SJSA1 (cell line): ENCODE results near the gene AMZ2. TPM values are rescaled to one million over a fixed set of nuclear protein-coding genes. Genes with fewer than 3 reads are reported as not detected.
"Not testable (repeated sequence)": the region's sequence is repeated elsewhere in the genome, so short reads cannot be mapped to it uniquely, and the experiment has no call there.

Source experiments
- DNase-seq, 2 experiments: peaks; one replicate each; pipeline ENCODE4 v3.0.0-alpha.2; 2015 to 2020; ENCODE audit warnings: low spot score in 2 of 2, low read depth in 1 of 2
- H3K27ac ChIP-seq: fragments of 250-450 bp; sonication (Bioruptor Pico); 2 replicates; pipeline ENCODE4 v1.5.1; 2020; ENCODE audit warnings: mild to moderate bottlenecking, moderate library complexity
- H3K27me3 ChIP-seq: fragments of 250-450 bp; sonication (Bioruptor Pico); replicated peaks from 2 replicates; pipeline ENCODE4 v1.5.1; 2020; ENCODE audit warnings: mild to moderate bottlenecking, moderate library complexity
- H3K36me3 ChIP-seq: fragments of 250-450 bp; sonication (Bioruptor Pico); 2 replicates; pipeline ENCODE4 v1.5.1; 2020; ENCODE audit warnings: mild to moderate bottlenecking
- H3K4me1 ChIP-seq: fragments of 250-450 bp; sonication (Bioruptor Pico); replicated peaks from 2 replicates; pipeline ENCODE4 v1.6.1; 2021; ENCODE audit warnings: mild to moderate bottlenecking
- H3K4me3 ChIP-seq: fragments of 250-450 bp; sonication (Bioruptor Pico); 2 replicates; pipeline ENCODE4 v1.5.1; 2020; ENCODE audit warnings: mild to moderate bottlenecking
- H3K9me3 ChIP-seq: fragments of 250-450 bp; sonication (Bioruptor Pico); replicated peaks from 2 replicates; pipeline ENCODE4 v1.5.1; 2020; ENCODE audit warnings: mild to moderate bottlenecking
- total RNA-seq: library from RNA; depleted of rRNA; stranded (reverse); fragments of >200 nt; shearing (Covaris generic); gene quantifications from 2 replicates; pipeline ENCODE4 v1.2.3, GENCODE V29; 2014

The AMZ2 gene
- total RNA-seq, 1 experiment from 2014 or later, result 148 TPM

DNA sequence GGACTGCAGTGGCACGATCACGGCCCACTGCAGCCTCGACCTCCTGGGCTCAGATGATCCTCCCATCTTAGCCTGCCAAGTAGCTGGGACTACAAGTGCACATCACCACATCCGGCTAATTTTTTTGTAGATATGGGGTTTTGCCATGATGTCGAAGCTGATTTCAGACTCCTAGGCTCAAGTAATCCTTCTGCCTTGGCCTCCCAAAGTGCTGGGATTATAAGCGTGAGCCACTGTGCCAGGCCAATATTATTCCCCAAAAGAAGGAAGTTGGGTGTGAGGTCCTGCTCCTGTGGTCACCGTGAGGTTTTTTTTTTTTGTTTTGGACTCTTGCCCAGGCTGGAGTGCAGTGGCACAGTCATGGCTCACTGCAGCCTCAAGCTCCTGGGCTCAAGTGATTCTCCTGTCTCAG, 1.5 kb downstream of the AMZ2 start:
- Histone ChIP-seq H3K4me1 (peaks cover 8% of the 10 kb centered on the region), H3K27me3 (no peaks in the 10 kb centered on the region), H3K36me3 (peaks cover 13% of the 10 kb centered on the region; the same call in 1 of the 2 replicates), H3K4me3 (no peak overlapping the region), H3K9me3 (no peaks in the 10 kb centered on the region), H3K27ac (no peak overlapping the region)
- DNase-seq, result no peak

GRCh38 chr17:68253426-68253825, 5.6 kb downstream of the AMZ2 start:
- H3K27me3 ChIP-seq, H3K27ac ChIP-seq, DNase-seq, H3K9me3 ChIP-seq, H3K4me3 ChIP-seq, H3K4me1 ChIP-seq: not testable (repeated sequence)
- H3K36me3 ChIP-seq, result peaks cover 18% of the 10 kb centered on the region

GRCh38 chr17:68255151-68255550, 7.3 kb downstream of the AMZ2 start:
- Histone ChIP-seq H3K27ac (no peak overlapping the region), H3K27me3 (no peaks in the 10 kb centered on the region), H3K4me1 (no peaks in the 10 kb centered on the region), H3K4me3 (no peak overlapping the region), H3K9me3 (no peaks in the 10 kb centered on the region), H3K36me3 (peaks cover 18% of the 10 kb centered on the region)
- DNase-seq, result no peak

GRCh38 chr17:68255731-68256538, 8.1 kb downstream of the AMZ2 start:
- Histone ChIP-seq H3K4me3 (no peak overlapping the region), H3K9me3 (no peaks in the 10 kb centered on the region), H3K36me3 (peaks cover 18% of the 10 kb centered on the region), H3K27ac (no peak overlapping the region), H3K27me3 (no peaks in the 10 kb centered on the region), H3K4me1 (no peaks in the 10 kb centered on the region)
- DNase-seq, result no peak

- H3K4me3 ChIP-seq, H3K27ac ChIP-seq, H3K4me1 ChIP-seq, DNase-seq, H3K27me3 ChIP-seq, H3K9me3 ChIP-seq: not testable (repeated sequence)
- H3K36me3 ChIP-seq, result peaks cover 17% of the 10 kb centered on the region
These were observed 8.9 kb downstream of the AMZ2 start for GRCh38 chr17:68256701-68257100.

- no peak for DNase-seq
- Histone ChIP-seq H3K27me3 (no peaks in the 10 kb centered on the region), H3K36me3 (peaks cover 15% of the 10 kb centered on the region), H3K4me1 (no peaks in the 10 kb centered on the region), H3K4me3 (no peak overlapping the region), H3K9me3 (no peaks in the 10 kb centered on the region), H3K27ac (no peak overlapping the region)
These were observed 10.1 kb downstream of the AMZ2 start for GRCh38 chr17:68257934-68258333.

GRCh38 chr17:68258890-68259647, 11.2 kb downstream of the AMZ2 start:
- H3K4me1 ChIP-seq, H3K27ac ChIP-seq, DNase-seq, H3K9me3 ChIP-seq, H3K27me3 ChIP-seq, H3K4me3 ChIP-seq: not testable (repeated sequence)
- H3K36me3 ChIP-seq, result peaks cover 11% of the 10 kb centered on the region

GRCh38 chr17:68259648-68259951, 11.8 kb downstream of the AMZ2 start:
- not testable (repeated sequence) for H3K36me3 ChIP-seq, H3K27ac ChIP-seq, H3K4me3 ChIP-seq

DNA sequence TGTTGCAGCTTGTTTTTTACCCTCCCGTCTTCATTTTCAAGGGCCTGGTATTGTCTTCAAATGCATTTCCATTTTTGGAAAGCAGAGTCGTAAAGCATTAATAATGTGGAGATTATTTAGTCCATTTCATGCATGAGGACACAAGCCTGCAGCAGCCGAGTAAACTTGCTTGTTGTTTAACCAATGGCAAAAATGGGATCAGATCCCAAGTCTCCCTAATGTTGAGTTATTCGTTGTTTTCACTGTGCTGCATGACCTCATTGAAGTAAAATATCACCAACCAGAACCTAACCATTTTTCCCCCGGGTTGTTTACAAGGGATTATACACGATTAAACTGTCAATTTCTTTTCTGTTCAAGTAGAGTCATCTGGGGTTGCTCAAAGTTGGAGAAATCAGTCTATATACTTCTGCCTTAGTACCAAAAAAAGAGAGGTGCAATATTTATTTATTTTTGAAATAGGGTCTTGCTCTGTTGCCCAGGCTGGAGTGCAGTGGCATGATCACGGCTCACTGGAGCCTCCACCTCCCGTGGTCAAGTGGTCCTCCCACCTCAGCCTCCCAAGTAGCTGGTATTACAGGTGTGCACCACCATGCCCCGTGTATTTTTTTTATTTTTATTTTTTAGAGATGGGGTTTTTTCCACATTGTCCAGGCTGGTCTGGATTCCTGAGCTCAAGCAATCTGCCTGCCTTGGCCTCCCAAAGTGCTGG, 12.4 kb downstream of the AMZ2 start:
- Histone ChIP-seq H3K27ac (no peak overlapping the region), H3K27me3 (no peaks in the 10 kb centered on the region), H3K4me1 (no peaks in the 10 kb centered on the region), H3K36me3 (peaks cover 4% of the 10 kb centered on the region; the same call in 1 of the 2 replicates), H3K4me3 (no peak overlapping the region), H3K9me3 (no peaks in the 10 kb centered on the region)
- no peak for DNase-seq

More at GRCh38 chr17:68259648-68259951, 11.8 kb downstream of the AMZ2 start:
- not testable (repeated sequence) for DNase-seq, H3K9me3 ChIP-seq, H3K4me1 ChIP-seq, H3K27me3 ChIP-seq

- DNase-seq, H3K36me3 ChIP-seq, H3K27me3 ChIP-seq, H3K9me3 ChIP-seq, H3K4me1 ChIP-seq, H3K27ac ChIP-seq, H3K4me3 ChIP-seq: not testable (repeated sequence)
These were observed 14.6 kb downstream of the AMZ2 start for GRCh38 chr17:68262467-68262866.

- DNase-seq, result peak in 1 of 2 experiments; percentile 49
- not testable (repeated sequence) for H3K9me3 ChIP-seq, H3K4me3 ChIP-seq, H3K36me3 ChIP-seq, H3K27ac ChIP-seq, H3K4me1 ChIP-seq, H3K27me3 ChIP-seq
These were observed 15.3 kb downstream of the AMZ2 start for GRCh38 chr17:68263101-68263681.

GRCh38 chr17:68265833-68266232, 18.0 kb downstream of the AMZ2 start:
- H3K27me3 ChIP-seq, H3K27ac ChIP-seq, H3K36me3 ChIP-seq, DNase-seq, H3K4me1 ChIP-seq, H3K4me3 ChIP-seq, H3K9me3 ChIP-seq: not testable (repeated sequence)

- DNase-seq, result no peak
- Histone ChIP-seq H3K27ac (no peak overlapping the region), H3K9me3 (peaks cover 4% of the 10 kb centered on the region), H3K4me1 (no peaks in the 10 kb centered on the region), H3K36me3 (no peaks in the 10 kb centered on the region), H3K4me3 (no peak overlapping the region), H3K27me3 (peaks cover 10% of the 10 kb centered on the region)
These were observed 25.9 kb downstream of the AMZ2 start for GRCh38 chr17:68273722-68274121.

DNA sequence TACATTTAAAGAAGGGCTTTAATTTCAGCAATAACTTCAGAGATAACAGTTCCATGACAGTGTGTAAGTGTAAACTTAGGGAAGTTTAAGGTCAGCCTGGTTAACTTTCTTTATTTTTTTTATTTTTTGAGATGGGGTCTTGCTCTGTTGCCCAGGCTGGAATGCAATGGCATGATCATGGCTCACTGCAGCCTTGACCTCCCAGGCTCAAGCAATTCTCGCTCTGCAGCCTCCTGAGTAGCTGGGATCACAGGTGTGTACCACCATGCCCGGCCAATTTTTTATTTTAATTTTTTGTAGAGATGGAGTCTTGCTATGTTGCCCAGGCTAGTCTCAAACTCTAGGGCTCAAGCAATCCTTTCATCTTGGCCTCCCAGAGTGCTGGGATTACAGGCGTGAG, 28.5 kb downstream of the AMZ2 start:
- H3K27me3 ChIP-seq, result not testable (repeated sequence)

More for the DNA sequence above, 28.5 kb downstream of the AMZ2 start:
- not testable (repeated sequence) for H3K27ac ChIP-seq, DNase-seq, H3K36me3 ChIP-seq, H3K4me3 ChIP-seq, H3K9me3 ChIP-seq, H3K4me1 ChIP-seq
